NCI-H128 (cell line): ENCODE results near the gene PROM1.

Experiments
- DNase-seq: peaks from one replicate; lab custom pipeline; 2025; ENCODE audit not compliant: unreplicated experiment; lab: John Stamatoyannopoulos, UW

The PROM1 gene

DNA sequence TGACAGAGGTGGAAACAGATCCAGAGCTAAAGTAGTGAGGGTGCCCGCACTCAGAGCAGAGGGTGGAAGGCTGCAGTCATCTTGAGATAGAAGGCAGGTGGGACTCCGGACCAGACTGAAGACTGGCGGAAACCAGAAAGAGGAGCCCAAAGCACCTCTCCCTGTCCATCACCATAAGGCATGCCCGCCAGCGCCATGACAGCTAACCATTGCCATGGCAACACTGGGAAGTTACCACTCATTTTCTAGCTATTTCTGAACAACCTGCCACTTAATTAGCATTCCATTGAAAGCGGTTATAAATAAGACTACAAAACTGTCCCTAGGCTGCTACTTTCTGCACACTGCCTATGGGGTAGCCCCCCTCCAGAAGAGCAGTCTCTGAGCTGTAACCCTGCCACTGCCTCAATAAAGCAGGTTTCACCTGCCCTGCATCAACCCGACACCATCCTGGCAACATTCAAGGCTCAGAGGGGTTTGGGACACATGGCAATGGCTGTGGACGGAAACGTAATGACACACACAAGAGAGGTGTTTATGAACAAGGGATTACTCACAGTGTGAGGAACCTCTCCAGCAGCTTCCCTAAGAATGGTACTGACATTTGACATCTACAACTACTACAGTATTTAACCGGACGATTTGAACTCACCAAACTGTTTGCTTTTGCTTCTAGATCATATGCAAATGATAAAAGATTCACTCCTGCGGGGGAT is 93.1 kb downstream of the PROM1 start:
- DNase-seq: no peak

DNA sequence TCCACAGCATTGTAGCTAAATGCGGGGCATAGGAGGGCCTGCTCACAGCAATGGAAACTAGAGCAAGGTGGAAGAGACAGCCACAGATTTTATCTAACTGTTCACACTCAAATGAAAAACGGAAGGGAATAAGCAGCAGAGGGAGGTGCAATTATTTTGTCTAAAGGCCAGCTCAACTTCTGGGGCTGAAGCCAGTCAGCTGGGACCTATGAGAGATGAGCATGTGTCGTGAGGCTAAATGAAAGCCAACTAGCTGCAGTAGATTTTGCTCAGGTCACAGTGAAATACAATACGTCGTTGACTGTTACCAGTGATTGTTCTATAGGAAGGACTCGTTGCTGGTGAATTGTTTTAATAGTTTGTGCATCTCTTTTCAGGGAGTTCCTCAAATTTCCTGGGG is 94.4 kb downstream of the PROM1 start:
- DNase-seq: no peak

DNA sequence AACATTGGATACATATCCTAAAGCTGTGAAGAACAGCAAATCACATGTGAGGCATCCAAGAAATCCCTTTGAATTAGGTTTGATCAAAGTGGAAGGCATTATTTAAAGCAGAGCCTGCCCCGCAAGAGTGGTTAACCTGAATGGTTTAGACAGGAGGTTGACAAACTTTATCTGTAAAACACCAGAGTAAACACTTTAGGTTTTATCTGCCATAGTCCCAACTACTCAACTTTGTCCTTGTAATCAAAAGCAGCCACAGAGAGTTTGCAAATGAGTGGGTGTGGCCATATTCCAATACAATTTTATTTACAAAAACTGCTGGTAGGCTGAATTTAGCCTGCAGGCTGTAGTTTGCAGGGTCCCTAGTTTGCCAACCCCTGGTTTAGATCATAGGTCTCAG is 95.6 kb downstream of the PROM1 start:
- no peak for DNase-seq

DNA sequence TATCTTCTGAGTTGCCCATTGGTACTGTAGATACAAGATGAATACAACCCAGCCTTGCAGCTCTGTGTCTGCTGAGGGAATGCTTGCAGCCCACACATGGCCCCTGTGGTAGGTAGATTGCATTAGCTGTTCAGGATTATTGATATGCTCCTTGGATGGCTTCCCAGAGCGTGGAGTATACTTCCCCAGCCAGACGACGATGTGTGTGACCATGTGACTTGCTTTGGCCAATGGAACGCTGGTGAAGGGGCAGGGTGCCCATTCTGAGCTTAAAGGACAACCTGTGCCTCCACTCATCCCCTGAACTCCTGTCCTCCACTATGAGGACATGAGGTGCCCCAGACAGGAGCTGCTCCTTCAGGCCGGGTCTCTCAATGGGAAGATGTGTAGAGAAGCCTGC is 96.9 kb downstream of the PROM1 start:
- no peak for DNase-seq

DNA sequence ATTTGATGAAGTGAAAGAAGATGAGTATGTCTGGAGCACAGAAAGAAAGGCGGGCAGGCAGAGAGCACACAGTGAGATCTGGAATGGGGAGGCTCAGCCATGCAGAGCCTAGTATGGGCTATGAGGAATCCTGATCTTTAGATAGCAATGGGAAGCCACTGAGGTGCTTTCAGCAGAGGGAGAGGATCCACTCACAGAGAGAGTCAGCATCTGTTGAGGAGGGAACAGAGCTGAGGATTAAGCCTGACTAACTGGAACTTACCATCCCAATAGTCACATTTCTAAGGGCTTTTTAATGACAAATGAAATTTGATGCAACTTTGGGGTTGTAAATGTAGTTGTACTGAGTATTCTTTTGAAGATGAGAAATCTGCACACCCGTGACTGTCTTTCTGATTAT is 100.2 kb downstream of the PROM1 start:
- no peak for DNase-seq

DNA sequence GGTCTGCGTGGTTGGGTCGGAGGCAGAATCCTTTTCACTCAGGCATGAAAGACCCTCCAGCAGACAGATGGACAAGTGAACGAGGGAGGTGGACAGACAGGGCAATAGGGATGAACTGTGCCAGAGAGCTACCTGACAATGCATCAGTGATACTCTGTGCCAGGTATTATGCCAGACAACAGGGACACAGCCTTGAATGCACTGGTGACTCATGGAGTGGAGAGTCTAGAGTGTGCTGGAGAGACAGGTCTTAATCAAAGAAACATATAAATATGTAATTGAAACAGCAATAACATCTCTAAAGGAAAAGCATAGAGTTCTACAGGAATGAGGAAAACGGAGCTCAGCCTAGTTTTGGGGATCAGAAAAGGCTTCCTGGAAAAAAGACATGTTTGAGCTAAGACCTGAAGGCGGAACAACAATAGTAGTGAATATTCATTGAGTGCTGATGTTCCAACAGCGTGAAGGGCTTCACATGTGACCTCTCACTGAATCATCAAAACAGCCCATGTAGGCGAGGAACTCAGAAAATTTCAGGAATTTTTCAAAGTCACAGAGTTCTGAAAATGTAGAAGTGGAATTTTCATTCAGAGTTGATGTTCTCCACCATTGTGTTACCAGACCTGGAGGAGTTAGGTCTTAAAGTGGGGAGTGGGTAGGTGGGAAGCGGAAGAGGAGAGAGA is 100.8 kb downstream of the PROM1 start:
- no peak for DNase-seq

DNA sequence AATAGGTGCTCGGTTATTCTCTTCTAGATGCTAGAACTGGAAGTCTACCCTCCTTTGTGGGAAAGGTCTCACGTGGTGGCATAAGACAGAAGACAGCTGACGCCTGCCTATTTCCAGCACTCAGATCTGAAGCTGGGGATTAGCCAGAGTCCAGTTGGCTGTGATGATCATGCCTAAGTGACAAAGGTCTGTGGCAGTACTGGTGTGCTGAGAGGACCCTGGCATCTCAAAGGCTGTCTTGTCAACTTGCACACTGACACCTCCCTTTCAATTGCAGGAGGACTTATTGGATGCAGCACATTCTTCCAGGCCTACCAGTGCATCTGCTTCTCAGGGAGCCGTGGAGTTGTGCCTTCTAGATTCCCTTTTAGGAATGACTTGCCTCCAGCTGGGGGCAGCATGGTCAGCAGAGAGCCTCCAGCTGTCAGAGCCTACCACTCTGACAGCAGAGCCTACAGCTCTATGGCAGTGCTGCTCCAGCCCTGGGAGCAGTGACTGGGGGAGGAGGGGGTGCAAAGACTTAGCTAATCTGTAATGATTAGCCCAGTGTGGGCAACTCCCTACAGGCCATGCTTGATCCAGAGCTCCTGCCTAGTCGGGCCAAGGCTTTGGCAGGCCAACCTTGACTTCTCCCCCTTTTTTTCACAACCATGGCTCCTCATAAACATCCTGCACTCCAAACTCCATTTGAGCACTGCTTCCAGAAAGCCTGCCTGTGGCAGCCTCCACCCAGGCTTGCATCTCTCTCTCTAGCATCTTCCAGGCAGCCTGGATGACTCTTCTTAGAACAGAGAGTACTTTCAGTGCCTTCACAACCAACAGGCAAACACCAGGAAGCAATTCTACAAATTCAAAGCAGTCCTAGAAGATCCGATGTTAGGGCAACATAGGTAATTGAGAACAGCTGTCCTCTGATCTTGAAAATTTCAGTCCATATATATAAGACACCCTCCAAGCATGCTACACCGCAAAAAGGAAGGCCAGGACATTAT is 107.1 kb downstream of the PROM1 start:
- no peak for DNase-seq

DNA sequence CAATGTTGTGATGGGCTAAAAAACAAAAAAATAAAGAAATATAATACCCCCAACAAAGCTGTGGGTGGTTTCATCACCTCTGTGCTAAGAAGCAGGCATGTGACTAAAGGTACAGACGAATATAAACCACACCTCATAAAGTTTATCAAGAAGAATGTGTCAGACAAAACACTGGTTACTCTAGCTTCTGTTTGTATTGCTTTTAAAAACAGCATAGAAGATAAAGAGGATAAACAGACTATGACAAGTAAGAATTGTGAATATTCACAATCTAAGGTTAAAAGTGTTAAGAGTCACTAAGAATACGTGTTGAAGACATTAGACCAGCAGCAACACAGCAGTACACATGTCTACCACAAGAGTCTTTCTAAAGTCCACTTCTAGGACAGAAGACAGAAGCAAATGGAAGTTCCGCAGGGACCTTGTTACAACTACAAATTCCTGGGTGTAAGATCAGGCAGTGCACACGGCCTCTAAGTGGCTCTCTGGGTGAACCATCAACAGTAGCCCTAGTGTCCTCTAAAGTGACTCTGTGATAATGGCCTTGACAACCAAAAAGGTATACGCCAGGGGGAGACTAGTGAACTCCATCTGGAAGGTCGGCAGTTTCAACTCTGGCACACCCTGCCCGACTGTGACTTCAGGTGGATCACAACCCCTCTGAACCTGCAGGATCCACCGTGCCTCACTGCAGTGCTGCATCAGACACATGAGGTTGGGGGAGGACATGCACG is 112.6 kb downstream of the PROM1 start:
- DNase-seq: no peak

DNA sequence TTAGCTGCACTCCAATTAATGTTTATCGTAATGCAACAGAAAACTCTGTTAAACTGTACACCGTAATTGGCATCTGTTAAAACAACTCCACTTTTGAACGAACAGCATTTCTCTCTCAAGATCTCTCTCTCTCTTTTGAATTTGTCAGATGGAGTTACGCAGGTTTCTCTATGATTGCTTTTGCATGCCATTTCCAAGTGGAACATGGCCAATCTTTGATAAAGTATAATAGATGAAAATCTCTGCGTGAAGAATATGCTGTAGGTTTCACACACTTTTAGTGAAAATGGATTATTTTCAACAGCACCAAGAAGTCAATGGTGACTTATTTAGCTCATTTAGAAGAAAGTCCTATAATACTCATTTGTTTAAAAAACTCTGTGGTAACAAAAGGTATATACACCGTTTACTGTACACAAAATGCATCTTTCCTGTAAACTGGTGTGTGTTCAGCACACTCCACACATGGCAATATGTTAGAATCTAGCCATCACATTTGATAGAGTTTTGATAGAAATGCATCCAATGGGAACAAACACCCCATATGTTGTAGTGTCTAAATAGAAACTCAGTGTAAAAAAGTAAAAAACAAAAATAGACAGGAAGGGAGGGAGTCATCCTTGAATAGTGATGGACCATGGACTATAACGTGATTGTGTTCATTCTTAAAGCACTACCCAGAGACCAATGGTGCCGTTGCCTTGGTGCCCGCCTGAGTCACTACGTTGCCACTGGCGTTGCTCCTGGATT is 115.1 kb downstream of the PROM1 start:
- DNase-seq: no peak

DNA sequence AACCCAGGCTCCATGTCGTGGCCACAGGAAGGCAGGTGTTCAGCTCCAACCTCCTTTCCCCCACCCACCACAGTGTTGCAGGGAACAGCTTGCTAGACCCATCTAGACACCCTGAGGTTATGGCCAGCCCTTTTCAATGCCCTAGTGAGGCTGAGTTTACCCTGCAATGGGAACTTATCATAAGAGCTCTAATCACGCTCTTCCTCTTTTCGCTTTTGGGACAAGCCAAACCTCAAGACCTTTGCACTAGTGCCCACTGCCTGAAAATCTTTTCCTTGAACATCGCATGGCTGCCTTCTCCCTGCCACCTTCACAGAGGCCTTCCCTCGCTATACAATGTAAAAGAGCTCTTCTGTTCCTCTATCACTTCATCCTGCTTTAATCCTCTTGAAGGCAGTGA is 118.5 kb downstream of the PROM1 start:
- DNase-seq: no peak

DNA sequence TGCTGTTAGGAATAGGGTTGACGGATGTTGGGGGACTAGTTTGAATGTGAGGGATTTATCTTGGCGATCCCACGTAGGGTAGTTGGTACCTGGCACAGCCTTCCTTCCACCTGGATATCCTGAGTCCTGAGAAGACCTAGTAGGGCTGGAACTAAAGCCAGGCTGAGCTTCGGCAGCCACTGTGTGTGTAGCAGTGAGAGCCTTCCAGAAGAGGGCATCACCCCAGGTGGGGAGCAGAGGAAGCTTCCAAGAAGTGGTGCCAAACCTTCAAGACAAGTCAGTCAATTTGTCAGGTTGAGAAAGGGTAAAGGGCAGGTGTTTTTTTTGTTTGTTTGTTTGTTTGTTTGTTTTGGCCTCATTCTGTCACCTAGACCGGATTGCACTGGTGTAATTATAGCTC is 119.7 kb downstream of the PROM1 start:
- DNase-seq: no peak

DNA sequence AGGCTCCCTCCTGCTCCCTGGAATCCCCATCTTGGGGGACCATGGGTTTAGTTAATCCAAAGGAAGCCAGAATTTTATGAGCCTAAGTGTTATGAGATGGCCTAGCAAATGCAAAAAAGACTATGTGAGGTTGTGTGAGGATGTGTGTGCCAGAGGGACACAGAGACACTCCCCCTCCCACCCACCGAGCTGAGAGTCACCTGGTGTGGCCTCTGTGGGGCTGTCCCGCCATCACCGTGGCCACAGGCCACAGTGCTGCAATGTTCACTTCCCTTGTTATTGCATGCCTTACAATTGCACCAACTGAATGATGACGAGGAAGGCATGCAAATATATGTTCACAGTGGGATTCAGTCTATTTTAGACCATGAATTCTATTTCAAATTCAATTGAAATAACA is 120.2 kb downstream of the PROM1 start:
- DNase-seq: no peak

DNA sequence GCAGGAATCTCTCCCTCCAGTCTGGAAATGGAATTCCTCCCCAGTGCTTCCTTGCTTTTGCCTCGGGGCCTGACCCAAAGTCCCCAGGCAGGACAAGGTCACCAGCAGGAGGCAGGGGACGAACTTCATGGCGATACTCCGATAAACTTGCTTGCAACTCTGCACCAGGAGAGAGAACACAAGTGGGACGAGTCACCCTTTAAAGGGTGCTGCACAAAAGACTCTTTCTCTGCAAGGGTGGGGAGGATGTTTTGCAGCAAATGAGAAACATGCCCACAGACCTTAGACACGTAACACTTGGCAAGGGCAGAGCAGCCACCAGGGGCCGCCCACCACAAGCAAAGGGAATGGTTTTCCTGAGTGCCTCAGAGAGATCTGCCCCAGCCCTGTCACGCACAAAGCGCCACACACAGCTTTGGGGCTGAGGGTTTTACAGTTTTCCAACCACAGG is 120.8 kb downstream of the PROM1 start, which contains the start of gene FGFBP2:
Gene FGFBP2 (minus strand): TSS at position 175 of the 451 bp plus-strand sequence. CDS start 46 bp downstream, at position 129.
- DNase-seq: no peak

DNA sequence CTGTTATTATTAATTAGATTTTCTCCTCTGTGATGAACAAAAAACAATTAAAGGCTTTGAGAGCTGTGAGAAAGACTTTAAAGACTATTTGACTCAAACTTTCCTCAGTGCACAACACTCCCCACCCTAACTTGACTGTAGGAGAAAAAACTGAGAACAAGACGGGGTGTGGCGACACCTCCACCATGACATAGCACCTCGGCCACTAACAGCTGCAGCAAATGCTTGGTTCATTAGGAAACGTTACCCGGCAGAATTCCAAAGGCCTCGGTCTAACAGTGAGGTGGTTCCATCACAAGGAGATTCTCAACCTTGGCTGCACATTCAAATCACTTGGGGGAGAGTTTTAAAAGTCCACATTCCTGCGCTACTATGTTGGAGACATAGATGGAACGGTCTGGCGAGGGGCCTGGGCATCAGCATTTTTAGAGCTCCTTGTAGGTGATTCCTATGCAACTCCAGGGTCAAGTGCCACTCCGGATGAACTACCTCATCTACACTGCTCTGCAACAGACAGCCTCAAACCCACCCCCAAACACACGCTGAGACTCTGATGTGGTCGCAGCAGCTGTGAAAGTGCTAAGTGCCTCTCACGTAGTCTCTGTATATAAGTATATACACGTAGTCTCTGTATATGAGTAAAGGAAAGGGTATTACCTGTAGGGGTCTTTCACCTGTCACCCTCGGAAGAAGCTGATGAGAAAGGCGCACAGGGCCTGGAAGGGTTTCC is 121.9 kb downstream of the PROM1 start:
- DNase-seq: no peak

DNA sequence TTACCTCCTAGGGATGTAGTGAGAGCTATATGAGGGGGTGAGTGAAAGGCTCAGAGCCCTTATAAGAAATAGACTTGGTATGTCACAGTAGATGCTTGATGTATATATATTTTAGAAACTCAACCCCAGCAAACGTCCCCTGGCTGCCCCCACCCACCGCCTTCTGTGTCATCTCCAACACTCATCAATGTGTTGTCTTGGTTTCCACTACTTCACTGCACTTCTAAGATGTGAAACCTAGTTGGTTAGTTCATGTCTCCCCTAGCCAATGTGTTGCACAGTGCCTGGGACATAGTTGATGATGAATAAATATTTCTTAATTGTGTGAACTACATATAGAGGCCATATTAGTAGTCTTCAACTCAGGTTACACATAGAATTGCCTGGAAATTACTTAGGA is 125.3 kb downstream of the PROM1 start:
- no peak for DNase-seq

DNA sequence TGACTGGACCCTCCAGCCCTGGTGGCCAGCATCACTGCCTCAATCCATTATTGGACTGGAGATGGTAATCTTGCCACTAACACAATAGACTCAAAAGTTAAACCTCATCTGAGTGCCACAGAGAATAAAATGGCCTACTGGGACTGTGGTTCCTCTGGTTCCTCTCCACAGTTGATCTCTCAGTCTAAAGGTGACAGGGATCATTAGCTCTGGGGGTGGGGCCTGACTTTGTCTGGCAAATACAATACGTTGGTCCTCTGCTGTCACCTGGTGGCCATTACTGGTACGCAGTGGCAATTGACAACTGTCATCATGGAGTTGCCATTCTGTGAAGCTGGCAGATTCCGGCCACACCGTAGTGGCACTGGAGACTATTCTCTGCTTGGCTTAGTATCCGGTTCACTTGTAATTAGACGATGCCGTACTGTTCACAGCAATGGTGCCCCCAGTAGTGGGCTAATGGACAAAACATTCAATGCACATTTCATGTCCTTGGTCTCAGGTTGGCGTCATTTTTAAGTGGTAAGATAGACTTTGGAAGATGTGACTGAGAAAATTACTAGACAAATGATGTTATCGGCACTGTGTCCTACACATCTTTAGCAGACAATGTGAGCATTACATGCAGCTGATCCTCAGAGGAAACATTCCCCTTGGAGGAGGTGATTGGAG is 127.5 kb downstream of the PROM1 start:
- DNase-seq: peak; percentile 6

DNA sequence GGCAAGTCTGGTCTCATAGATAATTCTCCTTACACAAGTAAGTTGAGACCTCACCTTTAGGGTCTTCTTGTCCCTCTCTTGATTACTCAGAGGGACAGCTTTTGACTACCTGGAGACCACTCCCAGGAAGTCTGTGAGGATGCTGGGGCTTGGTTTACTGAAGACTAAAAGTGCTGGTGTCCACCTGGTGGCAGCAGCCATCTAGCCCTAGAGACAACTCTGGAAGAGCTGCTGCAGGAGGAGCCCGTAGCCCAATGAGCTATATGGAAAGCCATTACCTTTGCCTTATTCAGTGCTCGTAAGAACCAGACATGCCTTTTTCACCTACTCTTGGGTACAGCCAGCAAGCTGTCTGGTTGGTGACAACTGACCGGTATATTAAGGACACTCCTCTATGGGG is 128.2 kb downstream of the PROM1 start:
- no peak for DNase-seq

DNA sequence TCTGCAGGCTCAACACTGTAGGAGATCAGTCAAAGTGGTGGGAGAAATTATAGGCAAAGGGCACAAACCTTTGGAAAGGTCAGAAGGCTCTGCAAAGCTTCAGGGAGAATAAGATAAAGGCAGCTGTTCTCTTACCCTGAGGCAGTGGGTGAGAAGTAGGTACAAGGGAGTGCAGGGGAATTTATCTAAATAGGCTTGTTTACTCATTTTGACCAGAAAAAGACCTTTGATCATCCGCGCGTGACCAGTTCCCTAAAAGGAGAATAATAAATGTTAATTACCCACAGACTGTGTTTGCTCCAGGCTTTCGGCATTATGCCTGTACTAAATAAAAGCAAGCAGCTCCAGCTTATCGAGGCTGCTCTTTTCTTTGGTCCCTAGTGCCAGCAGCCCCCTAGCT is 130.2 kb downstream of the PROM1 start:
- no peak for DNase-seq

DNA sequence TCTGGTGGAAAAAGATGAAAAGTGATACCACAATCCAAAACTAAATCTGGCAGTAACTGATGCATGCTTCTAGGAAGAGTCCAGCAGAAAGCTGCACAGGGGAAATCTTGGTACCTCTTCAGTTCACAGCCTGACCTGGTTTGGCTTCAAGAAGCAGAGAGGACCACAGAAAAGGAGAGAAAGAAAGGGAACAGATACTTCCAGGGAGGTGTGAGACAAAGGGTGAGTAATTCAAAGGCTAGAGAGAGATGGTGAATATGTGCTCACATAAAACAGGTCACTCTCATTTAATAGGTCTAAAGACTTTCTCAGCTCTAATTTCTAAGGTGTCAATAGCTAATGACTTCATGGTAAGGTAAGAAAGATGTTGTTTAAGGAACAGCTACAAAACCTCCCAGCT is 132.0 kb downstream of the PROM1 start:
- no peak for DNase-seq
